Tibial artery (tissue), 4 donors: Measurements from ENCODE around the gene YARS1.

ENCODE experiments used
- DNase-seq, 2 donors: peaks; one replicate each; pipeline ENCODE4 v3.0.0-alpha.2; 2019
- H3K27ac ChIP-seq, 2 donors: fragments of 200-600 bp; sonication (generic) in 1 of 2; 1 replicate in 1 of 2; 2 replicates in 1 of 2; pipeline ENCODE4 v1.5.1; 2018 to 2019; ENCODE audit warnings: mild to moderate bottlenecking in 1 of 2
- H3K27me3 ChIP-seq, 2 donors: fragments of 200-600 bp; sonication (generic) in 1 of 2; one replicate each; pipeline versions ENCODE4 v1.5.1 to v1.6.0; 2016 to 2019
- H3K36me3 ChIP-seq, 3 donors: fragments of 200-600 bp; sonication (generic) in 2 of 3; one replicate each; pipeline ENCODE4 v1.5.1; 2016 to 2019; ENCODE audit warnings: mild to moderate bottlenecking in 2 of 3
- H3K4me1 ChIP-seq, 4 donors: fragments of 200-600 bp; sonication (generic) in 2 of 4; 1 replicate in 3 of 4; 2 replicates in 1 of 4; pipeline ENCODE4 v1.5.1; 2016 to 2019
- H3K4me3 ChIP-seq, 2 donors: fragments of 200-600 bp; sonication (generic) in 1 of 2; 1 replicate in 1 of 2; 2 replicates in 1 of 2; pipeline ENCODE4 v1.5.1; 2018 to 2019; ENCODE audit warnings: mild to moderate bottlenecking in 2 of 2
- H3K9me3 ChIP-seq, 3 donors: fragments of 200-600 bp; sonication (generic) in 1 of 3; one replicate each; pipeline ENCODE4 v1.5.1; 2016 to 2019
- CTCF ChIP-seq, 2 experiments: fragments of 200-600 bp in 1 of 2; fragments of 450-650 bp in 1 of 2; IDR thresholded peaks; one replicate each; pipeline ENCODE4 v1.5.1; 2017 to 2019; ENCODE audit warnings: antibody characterized with exemption in 2 of 2, mild to moderate bottlenecking in 1 of 2, moderate library complexity in 1 of 2
- intact Hi-C: fragments of 100-400 bp; cut with DNase I; formaldehyde crosslinking; loops from one replicate; pipeline ENCODE4 v1.15.0; 2023; ENCODE audit warnings: low total_unique reads

Gene YARS1

DNA sequence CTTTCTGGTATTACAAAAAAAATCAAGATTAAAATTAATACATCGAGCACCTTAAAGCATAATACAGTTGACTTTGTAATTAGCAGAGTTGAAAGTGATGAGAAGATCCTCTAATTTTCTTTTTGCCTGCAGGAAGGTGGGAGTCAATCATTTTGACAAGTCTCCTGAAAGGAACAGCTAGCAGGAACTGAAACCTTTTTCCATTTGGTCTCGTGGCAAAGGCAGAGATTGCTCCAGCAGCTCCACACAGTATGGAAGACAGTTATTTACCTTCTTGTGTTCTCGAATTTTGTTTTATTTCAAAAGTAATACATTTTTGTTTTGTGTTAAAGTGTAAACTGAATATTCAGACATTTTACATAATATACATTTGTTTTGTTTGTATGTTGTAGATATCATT lies 8.0 kb upstream of the YARS1 start:
- peaks cover 0 to 6% (median 0%) of the 10 kb centered on the region in 4 donors for H3K4me1 ChIP-seq
- no peaks in the 10 kb centered on the region for H3K9me3 ChIP-seq
- H3K4me3 ChIP-seq, result no peak overlapping the region
- H3K27me3 ChIP-seq, result no peaks in the 10 kb centered on the region
- no peak for TF ChIP-seq CTCF (IDR thresholded peaks at IDR 0.05)
- peaks cover 43 to 52% (median 44%) of the 10 kb centered on the region in 3 donors for H3K36me3 ChIP-seq
- no peak for DNase-seq
- no peak overlapping the region for H3K27ac ChIP-seq
- intact Hi-C loops, result loop anchor here (5.0 kb wide), 1 partner anchor 47 kb away; the partner anchor contains the start of gene FNDC5

DNA sequence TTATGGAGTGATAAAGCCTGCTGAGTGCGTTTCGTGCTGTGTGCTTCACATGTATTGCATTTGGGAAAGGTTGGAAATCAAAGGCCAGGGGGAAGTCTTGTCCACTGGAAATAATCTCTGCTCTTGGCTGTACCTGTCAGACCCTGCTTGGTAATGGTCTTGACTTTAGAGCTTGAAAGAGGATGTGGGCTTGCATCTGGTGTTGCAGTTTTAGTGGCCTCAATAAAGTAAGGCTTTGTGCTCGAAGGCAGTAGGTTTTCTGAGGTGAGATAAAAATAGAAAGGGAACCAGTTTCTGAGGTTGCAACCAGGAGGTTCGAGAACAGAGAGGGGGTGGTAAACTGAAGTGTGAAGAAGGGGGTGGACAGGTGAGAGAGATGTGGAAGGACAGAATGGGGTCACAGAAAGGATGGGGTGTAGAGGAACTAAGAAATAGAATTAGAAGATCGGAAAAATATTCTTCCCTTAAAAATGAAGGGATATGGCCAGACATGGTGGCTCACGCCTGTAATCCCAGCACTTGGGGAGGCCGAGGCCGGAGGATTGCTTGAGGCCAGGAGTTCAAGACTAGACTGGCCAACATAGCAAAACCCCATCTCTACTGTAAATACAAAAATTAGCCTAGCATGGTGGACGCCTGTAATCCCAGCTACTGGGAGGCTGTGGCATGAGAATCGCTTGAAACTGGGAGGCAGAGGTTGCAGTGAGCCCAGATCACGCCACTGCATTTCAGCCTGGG lies 1.8 kb upstream of the YARS1 start:
- intact Hi-C loops, result loop anchor here (5.0 kb wide), 1 partner anchor 172 kb away; no protein-coding TSS in a partner anchor
- no peaks in the 10 kb centered on the region for H3K9me3 ChIP-seq
- TF ChIP-seq CTCF (IDR thresholded peaks at IDR 0.05), result no peak
- peak overlapping the region; percentile 91 to 98 for H3K4me3 ChIP-seq
- peaks cover 0 to 41% (median 37%) of the 10 kb centered on the region in 4 donors for H3K4me1 ChIP-seq
- no peaks in the 10 kb centered on the region for H3K36me3 ChIP-seq
- DNase-seq, result no peak
- no peaks in the 10 kb centered on the region for H3K27me3 ChIP-seq
- H3K27ac ChIP-seq, result peak overlapping the region; percentile 88 to 99

DNA sequence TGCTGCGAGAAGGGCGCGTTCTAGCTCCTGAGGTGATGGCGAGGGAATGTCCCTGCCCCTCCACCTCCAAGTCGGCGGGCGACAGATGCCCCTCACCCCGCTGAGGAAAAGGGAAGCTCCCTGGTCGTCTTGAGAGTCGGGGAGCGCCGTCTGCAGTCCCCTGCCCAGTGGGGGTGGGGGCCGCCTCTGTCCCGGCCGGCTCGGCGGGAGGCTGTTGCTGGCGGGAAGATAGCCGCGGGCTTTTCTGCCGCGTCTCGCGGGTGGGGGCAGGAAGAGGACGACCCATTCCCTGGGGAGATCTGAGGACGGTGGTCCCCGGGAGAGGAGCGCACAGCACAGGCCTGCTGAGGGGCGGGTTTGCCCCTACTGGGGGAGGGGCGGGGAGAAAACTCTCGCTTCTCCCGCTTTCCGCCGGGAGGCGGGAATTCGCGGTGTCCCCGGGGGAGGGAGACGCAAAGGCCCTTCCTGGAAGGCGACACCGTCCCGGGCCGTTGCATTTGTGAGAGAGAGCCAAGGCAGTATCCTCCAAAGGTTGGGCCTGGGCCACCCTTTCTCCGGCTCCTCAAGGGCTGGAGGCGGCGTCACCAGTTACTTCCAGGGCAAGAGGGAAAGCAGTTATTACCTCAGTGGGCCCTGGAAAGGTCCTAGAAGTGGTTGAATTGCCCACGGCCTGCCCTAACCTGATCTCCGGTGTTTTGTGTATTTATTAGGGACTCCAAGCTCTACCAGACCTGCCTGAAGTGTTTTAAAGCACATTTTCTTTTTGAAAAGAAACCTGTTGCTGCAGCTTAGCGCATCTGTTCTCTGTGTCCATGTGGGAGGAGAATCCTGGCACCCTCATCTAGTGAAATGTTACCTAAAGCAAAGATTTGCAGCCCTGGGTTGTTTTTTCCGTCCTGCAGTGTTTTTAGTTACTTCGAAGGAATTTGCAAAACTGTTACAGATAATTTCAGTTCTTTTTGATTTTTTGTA lies 943 bp upstream of the YARS1 start:
- Histone ChIP-seq H3K9me3 (no peaks in the 10 kb centered on the region), H3K27ac (peak overlapping the region; percentile 88 to 99), H3K27me3 (no peaks in the 10 kb centered on the region), H3K36me3 (no peaks in the 10 kb centered on the region), H3K4me1 (peaks cover 0 to 47% (median 37%) of the 10 kb centered on the region in 4 donors), H3K4me3 (peak overlapping the region; percentile 91 to 98)
- intact Hi-C loops, result loop anchor here (5.0 kb wide), 1 partner anchor 171 kb away; no protein-coding TSS in a partner anchor
- TF ChIP-seq CTCF (IDR thresholded peaks at IDR 0.05), result peak in 1 of 2 experiments; percentile 4
- DNase-seq, result peak; percentile 77 to 91

- no peaks in the 10 kb centered on the region for H3K9me3 ChIP-seq
- no peaks in the 10 kb centered on the region for H3K27me3 ChIP-seq
- H3K27ac ChIP-seq, result peak overlapping the region; percentile 88 to 99
- no peaks in the 10 kb centered on the region for H3K36me3 ChIP-seq
- H3K4me1 ChIP-seq, result peaks cover 0 to 51% (median 37%) of the 10 kb centered on the region in 4 donors
- TF ChIP-seq CTCF (IDR thresholded peaks at IDR 0.05), result no peak
- peak overlapping the region; percentile 91 to 98 for H3K4me3 ChIP-seq
- peak in 1 of 2 donors; percentile 22 for DNase-seq
- intact Hi-C loops, result loop anchor here (5.0 kb wide), 1 partner anchor 169 kb away; no protein-coding TSS in a partner anchor
These were observed 441 bp downstream of the YARS1 start for GRCh38 chr1:32816676-32817158.

DNA sequence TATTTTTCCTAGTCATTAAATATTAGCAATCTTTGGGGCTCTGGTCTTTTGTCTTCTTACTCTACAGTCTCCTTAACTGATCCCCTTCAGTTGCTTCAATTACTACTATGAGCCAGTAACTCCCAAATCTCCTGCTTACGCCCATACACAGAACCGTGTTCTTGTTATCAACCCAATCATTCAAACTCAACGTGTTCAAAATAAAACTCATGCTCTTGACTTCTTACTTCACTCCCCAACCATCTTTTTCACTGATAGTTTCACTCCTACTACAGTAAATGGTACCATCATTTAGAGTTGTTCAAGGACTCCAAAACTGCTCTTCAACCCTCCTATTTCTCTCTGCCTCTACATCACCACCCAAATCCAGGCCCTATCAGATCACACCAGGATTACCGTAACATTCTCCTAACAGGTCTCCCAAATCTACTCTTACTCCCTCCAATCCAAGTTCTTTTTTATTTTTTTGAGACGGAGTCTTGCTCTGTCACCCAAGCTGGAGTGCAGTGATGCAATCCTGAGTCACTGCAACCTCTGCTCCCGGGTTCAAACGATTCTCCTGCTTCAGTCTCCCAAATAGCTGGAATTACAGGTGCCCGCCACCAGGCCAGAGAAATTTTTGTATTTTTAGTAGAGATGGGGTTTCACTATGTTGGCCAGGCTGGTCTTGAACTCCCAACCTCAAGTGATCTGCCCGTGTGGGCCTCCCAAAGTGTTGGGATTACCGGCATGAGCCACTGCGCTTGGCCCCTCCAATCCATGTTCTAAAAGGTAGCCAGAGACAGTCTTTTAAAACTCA lies 3.0 kb downstream of the YARS1 start:
- no peak overlapping the region for H3K4me3 ChIP-seq
- no peaks in the 10 kb centered on the region for H3K27me3 ChIP-seq
- TF ChIP-seq CTCF (IDR thresholded peaks at IDR 0.05), result no peak
- DNase-seq, result no peak
- peak overlapping the region in 1 of 2 donors; percentile 27 for H3K27ac ChIP-seq
- H3K36me3 ChIP-seq, result peaks cover 8 to 20% (median 17%) of the 10 kb centered on the region in 3 donors
- intact Hi-C loops, result no loop called here
- H3K9me3 ChIP-seq, result no peaks in the 10 kb centered on the region
- H3K4me1 ChIP-seq, result peaks cover 0 to 44% (median 31%) of the 10 kb centered on the region in 4 donors
